Esophagus mucosa (tissue), 1 donor: Measurements from ENCODE around the gene AGAP1. TPM values are rescaled to one million over a fixed set of nuclear protein-coding genes. Genes with fewer than 3 reads are reported as not detected.
A peak's percentile ranks its signal among the peaks of the same experiment; 100 is the strongest.

Experiments
- ATAC-seq: fragments of 200-7000 bp; cut with Tn5 transposase; one replicate; pipeline ENCODE4 v1.9.1; 2020
- total RNA-seq: library from RNA; stranded (reverse); gene quantifications from one replicate; pipeline ENCODE4 v1.2.4, GENCODE V29; 2023
- donor health status: DM: yes; HTN: yes; CAD: no.

Gene AGAP1
- total RNA-seq, 1 donor from 2014 or later: 17.1 TPM

DNA sequence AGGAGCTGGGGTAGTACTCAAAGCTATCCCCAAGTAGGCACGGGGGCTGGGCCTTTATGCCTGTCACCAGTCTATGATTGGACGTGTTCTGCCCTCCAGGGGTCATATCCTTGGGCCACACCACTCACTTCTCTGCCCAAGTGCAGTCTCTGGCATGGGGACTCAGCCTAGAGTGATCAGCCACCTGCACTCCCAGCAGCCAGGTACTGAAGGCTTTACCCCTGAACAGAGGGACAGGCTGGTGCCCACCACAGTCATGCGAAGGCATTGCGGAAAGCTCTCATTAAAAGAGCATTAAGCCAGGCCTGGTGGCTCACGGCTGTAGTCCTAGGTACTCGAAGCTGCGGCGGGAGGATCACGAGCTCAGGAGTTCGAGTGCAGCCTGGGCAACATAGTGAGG lies 199.4 kb downstream of the AGAP1 start:
- ATAC-seq: no peak

DNA sequence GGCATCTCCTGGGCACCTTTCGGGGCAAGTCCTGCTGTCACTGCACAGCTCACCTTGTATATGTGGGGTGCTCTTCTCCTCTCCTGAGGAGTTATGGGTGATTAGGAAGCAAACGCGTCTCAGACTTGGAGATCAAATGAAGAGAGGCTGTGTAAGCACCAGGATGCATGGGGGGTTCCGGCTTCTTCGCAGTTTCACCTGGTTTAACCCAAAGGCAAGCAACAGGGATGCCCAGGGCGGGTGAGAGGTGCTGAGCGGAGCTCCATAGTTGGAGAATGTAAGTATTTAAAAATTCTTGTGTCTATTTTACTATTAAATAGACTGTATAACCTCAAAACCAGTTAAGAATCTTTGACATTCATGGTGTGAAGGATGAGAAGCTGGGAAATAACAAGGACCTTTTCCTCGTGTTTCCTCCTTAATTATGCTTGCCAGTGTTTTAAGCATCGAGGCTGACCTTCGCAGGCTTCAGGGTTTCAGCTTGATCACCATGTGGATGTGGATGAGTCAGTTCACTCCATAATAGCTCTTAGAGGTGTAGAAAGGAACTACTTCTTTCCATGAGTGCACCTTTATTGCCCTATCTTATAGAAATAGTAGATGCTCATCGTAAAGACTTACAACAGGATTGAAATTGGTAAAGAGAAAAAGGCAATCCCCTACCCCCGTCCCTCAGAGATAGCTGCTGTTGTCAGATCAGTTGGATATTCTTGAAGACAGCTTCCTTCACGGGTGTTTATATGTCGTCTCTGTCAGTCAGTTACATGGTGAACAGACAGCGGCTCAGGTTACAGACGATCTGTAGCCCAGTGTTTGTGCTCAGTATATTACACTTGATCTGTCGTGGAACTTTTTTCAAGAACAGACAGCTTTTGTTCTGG lies 201.1 kb downstream of the AGAP1 start:
- ATAC-seq: no peak

DNA sequence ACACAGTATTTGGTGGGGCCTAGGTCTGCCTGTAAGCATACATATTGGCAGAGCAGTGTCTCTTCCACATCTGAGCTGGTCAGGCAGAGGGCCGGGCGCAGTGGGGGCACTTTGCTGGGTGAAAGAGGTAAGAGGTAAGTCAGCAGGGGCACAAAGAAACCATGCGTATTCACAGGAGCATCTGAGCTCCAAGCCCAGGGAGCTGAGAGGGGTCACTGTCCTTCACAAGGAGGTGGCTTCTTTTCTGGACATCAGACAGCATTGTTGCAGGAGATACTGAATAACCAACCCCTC lies 201.7 kb downstream of the AGAP1 start:
- no peak for ATAC-seq

DNA sequence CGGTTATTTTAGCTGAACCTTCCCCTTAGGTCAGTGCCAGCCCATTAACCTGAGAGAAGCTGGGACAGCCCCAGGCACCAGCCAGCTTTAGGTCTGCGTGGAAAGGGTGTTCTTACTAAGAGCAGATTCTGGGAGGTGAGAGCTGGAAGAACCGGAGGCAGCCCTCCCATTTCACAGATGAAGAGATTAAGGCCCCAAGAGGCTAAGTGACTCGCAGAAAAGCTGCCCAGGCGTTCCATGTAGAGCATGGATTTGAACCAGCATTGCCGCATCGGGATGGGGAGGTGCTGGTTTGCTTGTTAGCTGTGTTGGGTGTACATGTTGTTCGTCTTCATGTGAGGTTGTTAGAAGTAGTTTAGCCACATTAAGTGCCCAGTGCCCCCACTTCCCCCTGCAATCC lies 203.2 kb downstream of the AGAP1 start:
- ATAC-seq: no peak

DNA sequence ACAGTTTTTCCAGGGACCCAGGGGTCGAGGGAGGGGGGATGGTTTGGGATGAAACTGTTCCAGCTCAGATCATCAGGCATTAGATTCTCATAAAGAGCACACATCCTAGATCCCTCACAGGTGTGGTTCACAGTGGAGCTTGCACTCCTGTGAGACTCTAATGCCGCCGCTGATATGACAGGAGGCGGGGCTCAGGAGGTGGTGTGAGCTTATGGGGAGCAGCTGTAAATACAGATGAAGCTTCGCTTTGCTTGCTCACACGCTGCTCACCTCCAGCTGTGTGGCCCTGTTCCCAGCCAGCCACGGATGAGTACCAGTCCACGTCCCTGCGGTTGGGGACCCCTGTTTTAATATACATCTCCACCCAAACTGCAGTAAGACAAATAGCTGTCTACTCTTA lies 204.2 kb downstream of the AGAP1 start:
- no peak for ATAC-seq

DNA sequence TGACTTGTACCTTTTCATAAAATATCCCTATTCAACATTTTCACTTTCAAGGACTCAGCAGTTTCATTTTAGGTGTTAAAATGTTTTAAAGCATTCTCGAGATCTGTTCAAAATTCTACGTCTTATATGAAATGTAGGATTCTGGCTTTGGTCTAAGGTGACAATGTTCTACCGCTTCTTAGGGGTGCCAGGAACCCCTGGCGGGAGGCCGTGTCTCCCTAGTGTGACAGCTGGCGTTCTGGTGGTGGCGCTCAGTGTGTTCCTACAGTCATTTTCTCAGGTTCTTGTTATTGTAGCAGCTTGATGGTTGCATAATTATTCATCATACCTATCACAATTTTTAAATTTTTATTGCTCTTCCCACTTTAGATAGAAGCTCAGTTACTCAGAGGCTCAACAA lies 204.6 kb downstream of the AGAP1 start:
- no peak for ATAC-seq

DNA sequence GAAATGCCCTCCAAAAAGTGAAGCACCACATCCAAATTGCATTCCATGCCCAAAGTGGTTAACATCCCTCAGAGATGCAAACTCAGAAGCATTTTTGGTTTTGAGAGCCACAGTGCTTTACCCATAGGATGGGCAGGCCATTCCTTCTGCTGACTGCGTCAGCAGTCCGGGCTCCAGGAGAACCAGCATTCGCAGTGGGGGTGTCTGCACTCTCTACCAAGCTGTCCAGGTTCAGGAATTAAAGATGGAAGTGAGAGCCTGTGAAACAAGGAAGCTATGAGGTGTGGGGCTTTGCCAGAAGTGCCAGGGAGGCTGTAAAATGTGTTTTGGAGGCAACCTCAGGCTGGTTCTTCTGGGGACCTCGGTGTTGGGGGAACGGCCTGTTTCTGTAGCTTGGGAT lies 205.7 kb downstream of the AGAP1 start:
- ATAC-seq: no peak

DNA sequence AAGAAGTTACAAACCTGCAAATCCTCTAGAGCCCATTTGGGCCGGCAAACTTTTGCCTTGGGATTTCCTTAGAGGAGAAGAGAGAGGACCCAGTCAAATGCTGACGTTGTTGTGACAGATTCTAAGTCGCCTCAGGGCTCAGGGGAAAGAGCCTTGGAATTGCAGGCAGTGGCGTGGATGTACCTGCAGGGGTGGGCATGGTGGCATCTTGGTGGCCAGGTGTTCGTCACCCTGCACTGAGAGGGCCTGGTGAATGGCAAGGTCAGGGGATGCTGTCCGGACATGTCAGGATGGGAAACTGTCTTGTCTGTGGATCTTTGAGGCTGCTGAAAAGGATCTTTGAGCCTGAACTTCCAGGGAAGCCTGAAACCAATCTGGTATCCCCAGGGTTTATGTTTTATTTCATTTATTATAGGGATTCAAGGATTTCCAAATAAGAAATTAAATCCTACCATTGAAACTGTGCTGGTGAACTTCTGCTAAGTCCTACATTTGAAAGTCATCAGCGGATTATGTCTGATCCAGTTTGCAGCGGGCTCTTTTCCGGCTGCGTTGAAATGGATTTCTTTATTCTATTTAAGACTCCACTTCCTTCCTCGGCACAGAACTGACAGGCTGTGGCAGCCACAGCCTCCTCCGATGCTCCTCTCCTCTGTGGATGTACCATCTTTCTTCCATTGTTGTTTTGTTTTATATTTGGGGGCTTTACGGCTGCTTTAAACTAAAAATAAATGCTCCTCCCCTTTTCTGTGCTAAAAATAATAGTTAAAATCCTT lies 207.6 kb downstream of the AGAP1 start:
- no peak for ATAC-seq

DNA sequence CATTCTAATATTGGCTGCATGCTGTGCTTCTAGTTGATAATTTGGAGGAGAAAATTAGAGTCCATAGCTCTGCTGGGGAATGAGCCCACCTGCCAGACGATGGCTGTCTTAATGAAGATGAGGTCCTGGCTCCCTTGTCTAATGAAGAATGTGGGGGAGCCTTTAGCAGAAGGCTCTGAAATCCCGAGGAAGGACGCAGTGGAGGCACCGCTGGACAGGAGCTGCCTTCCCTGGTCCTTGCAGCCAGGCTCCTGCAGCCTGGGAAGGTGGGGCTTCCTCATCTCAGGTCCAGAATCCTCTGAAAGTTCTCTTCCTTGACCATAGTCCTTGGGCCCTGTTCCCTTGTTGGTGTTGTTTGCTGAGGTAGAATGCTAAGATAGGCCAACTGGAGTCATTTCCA lies 208.3 kb downstream of the AGAP1 start:
- no peak for ATAC-seq

DNA sequence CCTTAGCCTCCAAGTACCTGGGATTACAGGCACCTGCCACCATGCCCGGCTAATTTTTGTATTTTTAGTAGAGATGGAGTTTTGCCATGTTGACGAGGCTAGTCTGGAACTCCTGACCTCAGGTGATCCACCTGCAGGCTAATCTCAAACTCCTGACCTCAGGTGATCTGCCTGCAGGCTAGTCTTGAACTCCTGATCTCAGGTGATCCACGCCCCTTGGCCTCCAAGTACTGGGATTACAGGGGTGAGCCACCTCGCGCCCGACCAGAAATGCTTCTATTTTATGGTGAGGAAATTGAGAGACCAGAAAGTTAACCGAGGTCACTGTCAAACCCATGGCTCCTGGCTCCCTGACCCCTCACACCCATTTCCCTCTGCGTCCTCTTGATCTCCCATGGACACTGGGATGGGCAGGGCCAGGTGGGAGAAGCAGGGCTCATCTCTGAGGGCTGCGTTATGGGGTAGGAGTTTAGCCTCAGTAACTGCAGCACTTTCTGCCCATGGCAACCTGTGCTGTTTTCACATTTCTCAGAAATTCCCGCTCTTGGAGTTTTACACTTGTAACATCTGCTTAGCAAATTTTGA lies 210.0 kb downstream of the AGAP1 start:
- no peak for ATAC-seq

DNA sequence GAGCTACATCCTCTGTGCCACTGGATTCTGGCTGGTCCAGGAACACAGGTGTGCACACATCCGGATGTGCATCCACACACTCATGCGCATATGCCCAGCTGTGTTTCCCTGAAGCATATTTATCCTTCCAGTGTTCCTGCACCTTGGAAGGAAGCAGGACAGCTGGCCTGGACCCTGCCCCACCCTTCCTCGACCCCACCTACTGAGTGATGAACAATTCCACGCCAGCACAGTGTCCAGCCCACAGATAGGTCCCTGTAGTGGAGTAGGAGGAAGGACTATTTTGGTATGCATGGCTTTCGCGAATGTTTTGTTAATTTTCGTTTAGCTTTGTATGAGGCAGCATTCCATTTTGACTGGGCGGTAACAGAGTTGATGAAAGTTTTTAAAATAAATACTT lies 211.5 kb downstream of the AGAP1 start:
- no peak for ATAC-seq

DNA sequence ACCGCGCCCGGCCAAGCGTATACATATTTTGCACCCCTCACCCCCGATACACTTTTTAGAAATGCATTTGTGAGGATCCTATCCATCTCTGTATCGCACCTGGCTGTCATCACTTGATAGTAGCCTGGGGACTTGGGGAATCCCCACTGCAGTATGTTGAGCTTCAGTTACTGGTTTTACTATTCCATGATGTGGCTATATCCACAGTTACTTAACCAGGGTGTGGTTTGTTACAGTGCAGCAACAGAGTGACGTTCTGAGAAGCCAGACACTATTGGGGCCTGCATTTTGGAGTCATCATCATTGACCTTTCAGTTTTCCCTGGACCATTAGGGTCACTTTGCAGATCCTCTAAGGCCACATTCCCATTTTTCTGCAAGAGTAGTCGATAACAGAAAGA lies 212.7 kb downstream of the AGAP1 start:
- ATAC-seq: no peak

DNA sequence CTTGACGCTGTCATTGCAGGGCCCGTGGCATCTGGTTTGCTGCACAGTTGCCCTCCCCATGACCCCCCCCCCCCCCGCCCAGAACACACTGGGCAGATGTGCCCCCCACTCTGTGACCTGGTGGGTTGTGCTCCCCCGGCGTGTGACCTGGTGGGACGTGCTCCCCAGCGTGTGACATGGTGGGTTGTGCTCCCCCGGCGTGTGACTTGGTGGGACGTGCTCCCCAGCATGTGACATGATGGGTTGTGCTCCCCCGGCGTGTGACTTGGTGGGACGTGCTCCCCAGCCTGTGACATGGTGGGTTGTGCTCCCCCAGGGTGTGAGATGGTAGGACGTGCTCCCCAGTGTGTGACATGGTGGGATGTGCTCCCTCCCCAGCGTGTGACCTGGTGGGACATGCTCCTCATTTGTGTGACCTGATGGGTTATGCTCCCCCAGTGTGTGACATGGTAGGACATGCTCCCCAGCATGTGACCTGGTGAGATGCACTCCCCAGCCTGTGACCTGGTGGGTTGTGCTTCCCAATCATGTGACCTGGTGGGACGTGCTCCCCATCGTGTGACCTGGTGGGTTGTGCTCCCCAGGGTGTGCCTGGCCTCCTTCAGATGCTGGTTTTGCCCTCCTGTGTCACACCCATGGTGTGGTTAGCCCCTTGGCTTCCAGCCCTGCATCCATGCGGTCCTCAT lies 213.7 kb downstream of the AGAP1 start:
- ATAC-seq: no peak

DNA sequence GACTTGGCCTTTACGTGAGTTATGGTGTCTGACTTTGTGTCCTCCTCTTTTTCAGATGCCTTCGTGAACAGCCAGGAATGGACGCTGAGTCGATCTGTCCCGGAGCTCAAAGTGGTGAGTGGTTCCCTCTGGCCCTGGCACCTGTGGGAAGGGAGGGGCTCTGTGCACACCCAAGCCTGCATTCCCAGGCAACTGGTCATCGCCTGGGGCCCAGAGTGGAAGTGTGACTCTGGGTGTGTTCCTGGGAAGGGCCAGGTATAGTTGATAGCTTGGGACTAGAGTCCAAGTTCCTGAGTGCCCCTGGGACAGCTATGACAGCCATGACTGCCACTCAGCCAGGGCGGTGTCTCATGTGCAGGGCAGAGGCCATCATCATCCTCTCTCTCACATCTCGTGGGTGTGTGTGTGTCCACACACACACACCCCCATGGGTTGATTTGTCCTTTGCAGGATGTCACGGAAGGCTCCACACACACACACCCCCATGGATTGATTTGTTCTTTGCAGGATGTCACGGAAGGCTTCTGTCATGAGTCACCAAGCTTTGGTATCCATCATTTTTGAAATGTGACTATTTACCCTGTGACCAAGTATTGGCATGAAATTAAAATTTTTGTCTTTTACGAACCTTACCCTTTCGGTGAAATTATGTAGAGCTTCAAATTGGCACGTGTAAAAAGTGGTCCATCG lies 215.4 kb downstream of the AGAP1 start:
- peak; percentile 82 for ATAC-seq

DNA sequence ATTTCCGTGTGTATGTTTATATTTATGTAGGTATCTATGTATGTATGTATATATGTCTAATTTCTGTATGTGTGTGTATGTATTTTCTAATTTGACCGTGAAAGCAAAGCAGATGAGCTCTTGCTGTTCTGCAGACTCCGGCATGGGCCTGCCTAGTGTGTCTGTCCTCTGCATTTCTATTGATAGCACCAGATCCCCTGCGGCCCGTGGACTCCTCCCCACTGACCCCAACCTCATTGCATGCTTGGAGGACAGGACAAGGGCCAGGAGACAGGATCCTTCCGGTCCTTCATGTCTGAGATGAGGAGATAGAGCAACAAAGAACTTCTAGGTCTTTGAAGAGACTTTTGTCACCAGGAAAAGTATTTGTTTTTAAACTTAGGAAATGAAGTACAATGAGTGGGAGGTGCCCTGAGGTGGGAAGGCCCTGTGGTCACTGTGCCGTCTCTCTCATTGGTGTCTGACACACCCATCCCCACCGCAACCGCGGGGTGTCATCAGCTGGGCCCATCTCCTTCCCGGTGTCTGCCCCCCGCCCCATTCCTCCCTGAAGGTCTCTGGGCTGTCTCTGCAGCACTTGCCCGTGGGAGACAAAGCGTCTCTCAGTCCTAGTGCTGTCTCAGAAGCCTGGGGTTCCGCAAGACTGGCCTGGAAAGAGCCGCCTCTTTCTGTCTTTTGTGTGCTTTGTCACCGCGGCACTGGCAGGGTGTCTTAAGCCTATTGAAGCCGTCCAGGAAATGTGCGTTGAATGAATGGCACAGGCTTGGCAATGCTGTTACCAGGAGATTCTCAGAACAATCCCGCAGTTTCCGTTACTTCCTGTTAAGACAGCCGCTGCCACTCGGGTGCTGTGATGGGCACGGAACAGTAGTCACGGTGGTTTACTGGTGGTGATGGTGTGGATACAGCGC lies 216.4 kb downstream of the AGAP1 start:
- ATAC-seq: peak; percentile 65

DNA sequence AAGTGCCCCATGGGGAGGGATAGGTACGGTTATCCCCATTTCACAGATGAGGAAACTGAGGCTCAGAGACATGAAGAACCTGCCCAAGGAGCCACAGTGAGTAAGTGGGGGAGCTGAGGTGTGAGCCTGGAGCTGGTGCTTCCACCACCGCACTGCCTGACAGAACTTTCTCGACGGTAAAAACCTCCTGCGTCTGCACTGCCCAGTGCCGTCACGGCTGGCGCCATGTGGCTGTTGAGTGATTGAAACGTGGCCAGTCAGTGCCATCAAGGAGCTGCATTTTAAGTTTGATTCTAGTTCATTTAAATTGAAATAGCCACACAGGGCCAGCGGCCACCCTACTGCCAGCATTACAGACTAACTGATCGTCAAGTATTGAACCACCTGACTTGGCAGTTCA lies 217.1 kb downstream of the AGAP1 start:
- no peak for ATAC-seq

DNA sequence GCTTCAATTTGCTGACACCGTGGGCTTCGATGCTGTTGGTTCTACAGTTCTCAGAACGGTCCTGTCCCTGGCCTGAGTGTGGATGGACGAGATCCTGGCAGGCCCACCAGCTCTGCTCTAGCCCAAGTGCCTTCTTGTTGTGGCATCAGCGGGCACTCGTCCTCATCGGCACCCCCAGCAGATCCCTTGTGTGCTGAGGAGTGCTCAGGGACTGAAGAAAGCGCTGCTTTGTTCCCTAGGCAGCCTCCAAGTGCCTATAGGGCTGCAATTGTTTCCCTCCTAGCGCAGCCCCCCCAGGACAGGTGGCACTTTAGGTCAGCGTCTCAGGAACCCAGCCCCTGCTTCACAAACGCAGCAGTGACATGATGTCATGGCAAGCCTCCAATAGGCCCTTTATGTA lies 217.7 kb downstream of the AGAP1 start:
- ATAC-seq: no peak

DNA sequence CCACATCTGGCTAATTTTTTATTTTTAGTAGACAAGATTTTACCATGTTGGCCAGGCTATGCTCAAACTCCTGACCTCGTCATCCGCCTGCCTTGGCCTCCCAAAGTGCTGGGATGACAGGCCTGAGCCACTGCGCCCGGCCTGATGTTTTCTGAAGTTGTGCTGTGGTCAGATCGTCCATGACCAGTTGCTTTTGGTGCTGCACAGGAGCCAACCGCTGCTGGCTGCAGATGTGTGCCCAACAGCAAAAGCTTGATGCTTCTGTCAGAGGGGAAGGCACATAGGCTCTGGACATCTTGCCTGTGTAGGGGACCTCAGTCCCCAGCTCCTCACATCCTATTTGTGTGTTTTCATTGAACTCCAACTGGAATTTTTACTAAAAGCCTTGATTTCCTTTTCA lies 218.3 kb downstream of the AGAP1 start:
- ATAC-seq: no peak

DNA sequence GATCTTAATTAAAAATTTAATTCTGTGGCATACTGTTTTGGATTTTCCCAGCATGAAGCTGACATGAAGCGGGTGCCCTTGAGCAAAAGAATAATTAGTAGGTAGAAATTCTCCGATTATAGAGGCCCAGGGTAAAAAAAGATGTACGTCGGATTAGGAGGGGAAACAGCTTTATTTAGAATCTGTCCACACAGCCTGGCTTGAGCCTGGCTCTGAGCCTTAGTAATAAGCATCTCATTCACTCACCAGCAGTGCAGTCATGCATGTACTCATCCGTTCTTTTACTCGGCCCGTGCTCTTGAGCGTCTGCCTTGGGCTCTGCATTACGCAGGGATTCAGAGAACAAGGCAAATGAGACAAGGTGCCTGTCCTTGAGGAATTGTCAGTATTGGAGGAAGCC lies 219.3 kb downstream of the AGAP1 start:
- ATAC-seq: no peak

DNA sequence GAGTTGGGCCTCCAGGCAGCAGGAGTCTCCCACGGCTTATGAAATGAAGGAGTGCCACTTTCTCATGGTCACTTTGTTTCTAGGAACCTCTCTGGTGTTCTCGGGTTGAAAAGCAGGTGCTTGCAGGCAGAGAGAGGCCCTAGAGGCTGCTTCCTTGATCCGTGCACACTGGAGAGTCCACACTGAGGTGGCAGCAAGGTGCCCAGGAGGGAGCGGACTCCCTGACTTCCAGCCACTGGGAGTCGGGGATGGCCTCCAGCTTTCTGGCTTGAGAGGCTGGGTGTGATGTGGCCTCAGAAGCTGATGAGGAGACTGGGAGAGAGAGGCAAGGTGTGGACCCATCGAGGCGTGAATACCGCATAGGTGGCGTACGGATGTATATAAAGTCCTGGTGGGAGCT lies 221.8 kb downstream of the AGAP1 start:
- ATAC-seq: no peak

DNA sequence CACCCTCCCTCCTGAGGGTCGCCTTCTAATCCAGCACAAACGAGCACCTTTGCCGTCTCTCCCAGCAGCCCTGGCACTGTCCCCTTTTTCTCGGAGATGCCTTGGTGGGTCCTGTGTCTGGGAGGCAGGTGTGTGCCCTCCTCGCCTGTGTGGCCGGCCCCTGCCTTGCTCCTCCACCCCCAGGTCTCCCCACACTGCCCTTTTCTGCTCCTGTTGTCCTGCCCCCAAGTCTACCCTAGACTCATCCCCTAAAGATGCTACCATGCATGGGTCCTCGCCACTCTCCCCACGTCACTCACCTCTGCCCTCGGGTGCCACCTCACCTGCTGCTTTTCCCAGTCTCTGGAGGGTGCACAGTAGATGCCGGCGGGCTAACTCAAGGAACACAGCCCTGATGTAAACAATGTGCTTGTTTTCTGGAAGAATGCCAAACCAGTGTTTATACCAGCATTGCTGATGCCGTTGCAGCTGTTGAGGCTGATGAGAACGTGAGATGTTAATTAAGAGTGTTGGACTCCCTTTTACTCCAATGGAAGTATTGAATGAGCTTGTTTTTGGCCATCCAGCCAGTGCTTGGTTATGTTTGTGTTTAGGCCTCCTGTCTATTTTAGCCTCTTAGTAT lies 223.1 kb downstream of the AGAP1 start:
- no peak for ATAC-seq
